GM23338 (cell line): ENCODE results near the gene FAM83C. TPM values are rescaled to one million over a fixed set of nuclear protein-coding genes. Genes with fewer than 3 reads are reported as not detected.

Experiments used
- ATAC-seq: fragments of 200-7000 bp; cut with Tn5 transposase; 3 replicates; pipeline ENCODE4 v1.9.1; 2020
- DNase-seq: peaks from one replicate; pipeline ENCODE4 v3.0.0-alpha.2; 2015; ENCODE audit warnings: low spot score
- H2AFZ ChIP-seq: fragments of 200-600 bp; sonication (generic); 2 replicates; pipeline ENCODE4 v1.8.0; 2016; ENCODE audit warnings: antibody characterized with exemption, mild to moderate bottlenecking, moderate library complexity
- H3F3A ChIP-seq: fragments of 200-600 bp; sonication (generic); replicated peaks from 2 replicates; pipeline ENCODE4 v1.8.0; 2017; ENCODE audit warnings: antibody characterized with exemption, mixed run types, low read depth
- H3K27ac ChIP-seq: fragments of 200-600 bp; sonication (generic); 2 replicates; pipeline ENCODE4 v1.6.1; 2016; ENCODE audit warnings: low read depth
- H3K27me3 ChIP-seq: fragments of 200-600 bp; sonication (generic); 2 replicates; pipeline ENCODE4 v1.8.0; 2016; ENCODE audit warnings: mild to moderate bottlenecking, mixed run types, moderate library complexity; ENCODE audit not compliant: insufficient read depth
- H3K36me3 ChIP-seq: fragments of 200-600 bp; sonication (generic); 2 replicates; pipeline ENCODE4 v1.8.0; 2016; ENCODE audit warnings: mild to moderate bottlenecking; ENCODE audit not compliant: insufficient read depth
- H3K4me1 ChIP-seq: fragments of 200-600 bp; sonication (generic); 2 replicates; pipeline ENCODE4 v1.8.0; 2016; ENCODE audit warnings: mild to moderate bottlenecking, moderate library complexity; ENCODE audit not compliant: insufficient read depth
- H3K4me2 ChIP-seq: fragments of 200-600 bp; sonication (generic); 2 replicates; pipeline ENCODE4 v1.7.1; 2017; ENCODE audit warnings: mixed run types
- H3K4me3 ChIP-seq: fragments of 200-600 bp; sonication (generic); 2 replicates; pipeline ENCODE4 v1.6.1; 2016; ENCODE audit warnings: mixed run types
- H3K79me2 ChIP-seq: fragments of 200-600 bp; sonication (generic); replicated peaks from 2 replicates; pipeline ENCODE4 v1.8.0; 2017; ENCODE audit warnings: mild to moderate bottlenecking; ENCODE audit not compliant: insufficient read depth
- H3K9me2 ChIP-seq: fragments of 200-600 bp; sonication (generic); 2 replicates; pipeline ENCODE4 v1.8.0; 2017; ENCODE audit not compliant: insufficient read depth
- H4K20me1 ChIP-seq: fragments of 200-600 bp; sonication (generic); replicated peaks from 2 replicates; pipeline ENCODE4 v1.8.0; 2017; ENCODE audit warnings: mild to moderate bottlenecking; ENCODE audit not compliant: insufficient read depth
- H3K27ac Mint-ChIP-seq: 2 replicates; pipeline ENCODE4 v1.8.0; 2020; ENCODE audit warnings: inconsistent platforms, mild to moderate bottlenecking, moderate library complexity, mixed read lengths
- H3K27me3 Mint-ChIP-seq: 3 replicates; pipeline ENCODE4 v1.8.0; 2022; ENCODE audit warnings: low read depth, mild to moderate bottlenecking, moderate library complexity, mixed read lengths, inconsistent platforms; ENCODE audit not compliant: insufficient read depth, poor library complexity
- H3K36me3 Mint-ChIP-seq: 3 replicates; pipeline ENCODE4 v1.8.0; 2021; ENCODE audit warnings: low read depth, mild to moderate bottlenecking, inconsistent platforms, moderate library complexity, mixed read lengths
- H3K4me1 Mint-ChIP-seq: 3 replicates; pipeline ENCODE4 v1.8.0; 2020; ENCODE audit warnings: mild to moderate bottlenecking, inconsistent platforms, mixed read lengths
- H3K4me3 Mint-ChIP-seq: 3 replicates; pipeline ENCODE4 v1.8.0; 2021; ENCODE audit warnings: moderate library complexity, mild to moderate bottlenecking, inconsistent platforms, mixed read lengths
- H3K9me3 Mint-ChIP-seq: 3 replicates; pipeline ENCODE4 v1.8.0; 2020; ENCODE audit warnings: moderate library complexity, mild to moderate bottlenecking, inconsistent platforms, mixed read lengths
- CREB1 ChIP-seq: fragments of 250-450 bp; sonication (Bioruptor Pico); IDR thresholded peaks from 2 replicates; pipeline ENCODE4 v1.5.0; 2020; ENCODE audit warnings: low read depth, mild to moderate bottlenecking, moderate library complexity
- EZH2 ChIP-seq: fragments of 200-600 bp; sonication (generic); IDR thresholded peaks from one replicate; pipeline ENCODE4 v1.8.0; 2017; ENCODE audit warnings: antibody characterized with exemption, mild to moderate bottlenecking, low read depth; ENCODE audit not compliant: unreplicated experiment
- NANOG ChIP-seq: IDR thresholded peaks from 2 replicates; pipeline ENCODE4 v1.6.1; 2016; ENCODE audit warnings: antibody characterized with exemption, borderline replicate concordance
- POLR2AphosphoS5 ChIP-seq: IDR thresholded peaks from 2 replicates; pipeline ENCODE4 v1.6.1; 2016; ENCODE audit warnings: antibody characterized with exemption, low read depth
- ZNF114 ChIP-seq: fragments of 250-450 bp; sonication (Bioruptor Pico); IDR thresholded peaks from 2 replicates; pipeline ENCODE4 v1.5.0; 2020; ENCODE audit warnings: mild to moderate bottlenecking, moderate library complexity
- ZNF331 ChIP-seq: fragments of 250-450 bp; sonication (Bioruptor Pico); IDR thresholded peaks from 2 replicates; pipeline ENCODE4 v1.5.0; 2020; ENCODE audit warnings: low read depth, mild to moderate bottlenecking, moderate library complexity
- polyA plus RNA-seq: library from polyadenylated mRNA; unstranded; fragments of >200 nt; fragmentation: Nextera tagmentation; extraction: Ambion mirVana; gene quantifications from 2 replicates; pipeline ENCODE4 v1.2.1, GENCODE V29; 2016
- total RNA-seq: library from RNA; depleted of rRNA; stranded (reverse); fragments of >200 nt; shearing (Covaris generic); gene quantifications from 2 replicates; pipeline ENCODE4 v1.2.3, GENCODE V29; 2014
- TF ChIP-seq, protein P1 (sequence below): IDR thresholded peaks from one replicate; pipeline ENCODE4 v1.6.1; 2018; ENCODE audit warnings: antibody characterized with exemption; ENCODE audit not compliant: unreplicated experiment
- TF ChIP-seq, protein P2 (sequence below): fragments of 250-450 bp; sonication (Bioruptor Pico); IDR thresholded peaks from 2 replicates; pipeline ENCODE4 v1.5.0; 2020; ENCODE audit warnings: mild to moderate bottlenecking, moderate library complexity
- TF ChIP-seq, protein P3 (sequence below), 2 experiments: fragments of 200-600 bp in 1 of 2; sonication (generic) in 1 of 2; conservative IDR thresholded peaks; 2 replicates each; pipeline versions ENCODE4 v1.5.1 to v1.6.1; 2016 to 2017; ENCODE audit warnings: antibody characterized with exemption in 2 of 2, low read depth in 2 of 2, mild to moderate bottlenecking in 2 of 2, moderate library complexity in 1 of 2
- TF ChIP-seq, protein P4 (sequence below): IDR thresholded peaks from 2 replicates; pipeline ENCODE4 v1.6.1; 2016; ENCODE audit warnings: antibody characterized with exemption

The FAM83C gene
- total and polyA plus RNA-seq, 2 experiments from 2014 or later, result 0.10 TPM; not detected in 1

DNA sequence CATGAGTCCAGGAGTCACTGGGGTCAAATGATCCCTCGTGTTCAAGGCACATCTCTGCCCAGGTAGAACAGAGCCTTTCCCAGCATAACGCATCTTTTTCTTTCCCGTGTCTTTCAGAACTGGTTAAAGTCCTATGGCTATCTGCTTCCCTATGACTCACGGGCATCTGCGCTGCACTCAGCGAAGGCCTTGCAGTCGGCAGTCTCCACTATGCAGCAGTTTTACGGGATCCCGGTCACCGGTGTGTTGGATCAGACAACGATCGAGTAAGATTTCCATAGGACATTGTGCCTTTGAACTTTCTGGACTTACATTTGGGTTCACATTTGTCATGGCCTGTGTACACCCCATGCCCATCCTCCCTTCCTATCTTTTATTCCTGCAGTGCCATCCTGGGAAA lies 45.5 kb downstream of the FAM83C start:
- peaks cover 9% of the 10 kb centered on the region for H3K27me3 Mint-ChIP-seq
- ATAC-seq, result no peak
- H3K4me1 Mint-ChIP-seq, result peaks cover 18% of the 10 kb centered on the region
- no peaks in the 10 kb centered on the region for H4K20me1 ChIP-seq
- no peak overlapping the region for H2AFZ ChIP-seq
- no peak overlapping the region for H3K27ac Mint-ChIP-seq
- H3F3A ChIP-seq, result 0 out of 2 replicates have a peak, but pooled peaks cover 5% of the 10 kb centered on the region
- TF ChIP-seq, protein P1, sequence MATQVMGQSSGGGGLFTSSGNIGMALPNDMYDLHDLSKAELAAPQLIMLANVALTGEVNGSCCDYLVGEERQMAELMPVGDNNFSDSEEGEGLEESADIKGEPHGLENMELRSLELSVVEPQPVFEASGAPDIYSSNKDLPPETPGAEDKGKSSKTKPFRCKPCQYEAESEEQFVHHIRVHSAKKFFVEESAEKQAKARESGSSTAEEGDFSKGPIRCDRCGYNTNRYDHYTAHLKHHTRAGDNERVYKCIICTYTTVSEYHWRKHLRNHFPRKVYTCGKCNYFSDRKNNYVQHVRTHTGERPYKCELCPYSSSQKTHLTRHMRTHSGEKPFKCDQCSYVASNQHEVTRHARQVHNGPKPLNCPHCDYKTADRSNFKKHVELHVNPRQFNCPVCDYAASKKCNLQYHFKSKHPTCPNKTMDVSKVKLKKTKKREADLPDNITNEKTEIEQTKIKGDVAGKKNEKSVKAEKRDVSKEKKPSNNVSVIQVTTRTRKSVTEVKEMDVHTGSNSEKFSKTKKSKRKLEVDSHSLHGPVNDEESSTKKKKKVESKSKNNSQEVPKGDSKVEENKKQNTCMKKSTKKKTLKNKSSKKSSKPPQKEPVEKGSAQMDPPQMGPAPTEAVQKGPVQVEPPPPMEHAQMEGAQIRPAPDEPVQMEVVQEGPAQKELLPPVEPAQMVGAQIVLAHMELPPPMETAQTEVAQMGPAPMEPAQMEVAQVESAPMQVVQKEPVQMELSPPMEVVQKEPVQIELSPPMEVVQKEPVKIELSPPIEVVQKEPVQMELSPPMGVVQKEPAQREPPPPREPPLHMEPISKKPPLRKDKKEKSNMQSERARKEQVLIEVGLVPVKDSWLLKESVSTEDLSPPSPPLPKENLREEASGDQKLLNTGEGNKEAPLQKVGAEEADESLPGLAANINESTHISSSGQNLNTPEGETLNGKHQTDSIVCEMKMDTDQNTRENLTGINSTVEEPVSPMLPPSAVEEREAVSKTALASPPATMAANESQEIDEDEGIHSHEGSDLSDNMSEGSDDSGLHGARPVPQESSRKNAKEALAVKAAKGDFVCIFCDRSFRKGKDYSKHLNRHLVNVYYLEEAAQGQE, result no peak
- TF ChIP-seq ZNF114 (CRISPR knock-in tag) (no peak), ZNF331 (CRISPR knock-in tag) (no peak), NANOG (no peak)
- H3K27me3 ChIP-seq, result no peaks in the 10 kb centered on the region
- H3K4me3 Mint-ChIP-seq, result no peak overlapping the region
- no peak for DNase-seq
- H3K36me3 Mint-ChIP-seq, result no peaks in the 10 kb centered on the region
- no peaks in the 10 kb centered on the region for H3K9me3 Mint-ChIP-seq
- no peak overlapping the region for H3K4me2 ChIP-seq
- no peak overlapping the region for H3K27ac ChIP-seq
- no peaks in the 10 kb centered on the region for H3K79me2 ChIP-seq
- no peaks in the 10 kb centered on the region for H3K9me2 ChIP-seq
- H3K4me1 ChIP-seq, result 0 out of 2 replicates have a peak, but pooled peaks cover 7% of the 10 kb centered on the region
- no peaks in the 10 kb centered on the region for H3K36me3 ChIP-seq
- no peak overlapping the region for H3K4me3 ChIP-seq

DNA sequence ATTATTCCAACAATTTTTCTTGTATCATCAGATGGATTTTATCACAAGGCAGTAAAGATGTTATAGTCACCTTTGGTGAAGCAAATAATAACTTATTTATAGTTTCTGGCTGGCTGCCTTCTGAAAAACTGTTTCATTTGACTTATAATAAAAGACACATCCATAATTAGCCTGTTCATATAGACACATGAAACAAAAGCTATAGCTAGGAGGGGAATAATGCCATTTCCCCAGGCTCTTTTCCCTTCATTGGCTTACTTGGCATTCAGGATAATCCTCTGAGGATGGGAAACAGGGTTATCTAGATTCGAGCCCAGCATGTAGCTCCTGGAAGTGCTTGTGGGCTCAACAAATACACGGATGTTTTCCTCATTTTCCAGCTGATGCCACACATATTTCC lies 48.2 kb downstream of the FAM83C start:
- H4K20me1 ChIP-seq, result no peaks in the 10 kb centered on the region
- 0 out of 2 replicates have a peak, but pooled peaks cover 3% of the 10 kb centered on the region for H3F3A ChIP-seq
- ATAC-seq (no peak), DNase-seq (no peak)
- no peak overlapping the region for H3K4me3 Mint-ChIP-seq
- peaks cover 8% of the 10 kb centered on the region for H3K4me1 ChIP-seq
- no peaks in the 10 kb centered on the region for H3K79me2 ChIP-seq
- no peak overlapping the region for H3K4me3 ChIP-seq
- no peak overlapping the region for H2AFZ ChIP-seq
- no peak overlapping the region for H3K27ac Mint-ChIP-seq
- peaks cover 3% of the 10 kb centered on the region for H3K27me3 Mint-ChIP-seq
- H3K36me3 Mint-ChIP-seq, result no peaks in the 10 kb centered on the region
- no peaks in the 10 kb centered on the region for H3K9me3 Mint-ChIP-seq
- H3K27ac ChIP-seq, result no peak overlapping the region
- peaks cover 21% of the 10 kb centered on the region for H3K4me1 Mint-ChIP-seq
- H3K36me3 ChIP-seq, result no peaks in the 10 kb centered on the region
- H3K4me2 ChIP-seq, result no peak overlapping the region
- H3K9me2 ChIP-seq, result no peaks in the 10 kb centered on the region
- no peaks in the 10 kb centered on the region for H3K27me3 ChIP-seq
- TF ChIP-seq, protein P2, sequence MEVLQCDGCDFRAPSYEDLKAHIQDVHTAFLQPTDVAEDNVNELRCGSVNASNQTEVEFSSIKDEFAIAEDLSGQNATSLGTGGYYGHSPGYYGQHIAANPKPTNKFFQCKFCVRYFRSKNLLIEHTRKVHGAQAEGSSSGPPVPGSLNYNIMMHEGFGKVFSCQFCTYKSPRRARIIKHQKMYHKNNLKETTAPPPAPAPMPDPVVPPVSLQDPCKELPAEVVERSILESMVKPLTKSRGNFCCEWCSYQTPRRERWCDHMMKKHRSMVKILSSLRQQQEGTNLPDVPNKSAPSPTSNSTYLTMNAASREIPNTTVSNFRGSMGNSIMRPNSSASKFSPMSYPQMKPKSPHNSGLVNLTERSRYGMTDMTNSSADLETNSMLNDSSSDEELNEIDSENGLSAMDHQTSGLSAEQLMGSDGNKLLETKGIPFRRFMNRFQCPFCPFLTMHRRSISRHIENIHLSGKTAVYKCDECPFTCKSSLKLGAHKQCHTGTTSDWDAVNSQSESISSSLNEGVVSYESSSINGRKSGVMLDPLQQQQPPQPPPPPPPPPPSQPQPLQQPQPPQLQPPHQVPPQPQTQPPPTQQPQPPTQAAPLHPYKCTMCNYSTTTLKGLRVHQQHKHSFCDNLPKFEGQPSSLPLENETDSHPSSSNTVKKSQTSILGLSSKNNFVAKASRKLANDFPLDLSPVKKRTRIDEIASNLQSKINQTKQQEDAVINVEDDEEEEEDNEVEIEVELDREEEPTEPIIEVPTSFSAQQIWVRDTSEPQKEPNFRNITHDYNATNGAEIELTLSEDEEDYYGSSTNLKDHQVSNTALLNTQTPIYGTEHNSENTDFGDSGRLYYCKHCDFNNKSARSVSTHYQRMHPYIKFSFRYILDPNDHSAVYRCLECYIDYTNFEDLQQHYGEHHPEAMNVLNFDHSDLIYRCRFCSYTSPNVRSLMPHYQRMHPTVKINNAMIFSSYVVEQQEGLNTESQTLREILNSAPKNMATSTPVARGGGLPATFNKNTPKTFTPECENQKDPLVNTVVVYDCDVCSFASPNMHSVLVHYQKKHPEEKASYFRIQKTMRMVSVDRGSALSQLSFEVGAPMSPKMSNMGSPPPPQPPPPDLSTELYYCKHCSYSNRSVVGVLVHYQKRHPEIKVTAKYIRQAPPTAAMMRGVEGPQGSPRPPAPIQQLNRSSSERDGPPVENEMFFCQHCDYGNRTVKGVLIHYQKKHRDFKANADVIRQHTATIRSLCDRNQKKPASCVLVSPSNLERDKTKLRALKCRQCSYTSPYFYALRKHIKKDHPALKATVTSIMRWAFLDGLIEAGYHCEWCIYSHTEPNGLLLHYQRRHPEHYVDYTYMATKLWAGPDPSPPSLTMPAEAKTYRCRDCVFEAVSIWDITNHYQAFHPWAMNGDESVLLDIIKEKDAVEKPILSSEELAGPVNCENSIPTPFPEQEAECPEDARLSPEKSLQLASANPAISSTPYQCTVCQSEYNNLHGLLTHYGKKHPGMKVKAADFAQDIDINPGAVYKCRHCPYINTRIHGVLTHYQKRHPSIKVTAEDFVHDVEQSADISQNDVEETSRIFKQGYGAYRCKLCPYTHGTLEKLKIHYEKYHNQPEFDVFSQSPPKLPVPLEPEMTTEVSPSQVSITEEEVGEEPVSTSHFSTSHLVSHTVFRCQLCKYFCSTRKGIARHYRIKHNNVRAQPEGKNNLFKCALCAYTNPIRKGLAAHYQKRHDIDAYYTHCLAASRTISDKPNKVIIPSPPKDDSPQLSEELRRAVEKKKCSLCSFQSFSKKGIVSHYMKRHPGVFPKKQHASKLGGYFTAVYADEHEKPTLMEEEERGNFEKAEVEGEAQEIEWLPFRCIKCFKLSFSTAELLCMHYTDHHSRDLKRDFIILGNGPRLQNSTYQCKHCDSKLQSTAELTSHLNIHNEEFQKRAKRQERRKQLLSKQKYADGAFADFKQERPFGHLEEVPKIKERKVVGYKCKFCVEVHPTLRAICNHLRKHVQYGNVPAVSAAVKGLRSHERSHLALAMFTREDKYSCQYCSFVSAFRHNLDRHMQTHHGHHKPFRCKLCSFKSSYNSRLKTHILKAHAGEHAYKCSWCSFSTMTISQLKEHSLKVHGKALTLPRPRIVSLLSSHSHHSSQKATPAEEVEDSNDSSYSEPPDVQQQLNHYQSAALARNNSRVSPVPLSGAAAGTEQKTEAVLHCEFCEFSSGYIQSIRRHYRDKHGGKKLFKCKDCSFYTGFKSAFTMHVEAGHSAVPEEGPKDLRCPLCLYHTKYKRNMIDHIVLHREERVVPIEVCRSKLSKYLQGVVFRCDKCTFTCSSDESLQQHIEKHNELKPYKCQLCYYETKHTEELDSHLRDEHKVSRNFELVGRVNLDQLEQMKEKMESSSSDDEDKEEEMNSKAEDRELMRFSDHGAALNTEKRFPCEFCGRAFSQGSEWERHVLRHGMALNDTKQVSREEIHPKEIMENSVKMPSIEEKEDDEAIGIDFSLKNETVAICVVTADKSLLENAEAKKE (CRISPR knock-in tag), result no peak
- TF ChIP-seq, protein P3, sequence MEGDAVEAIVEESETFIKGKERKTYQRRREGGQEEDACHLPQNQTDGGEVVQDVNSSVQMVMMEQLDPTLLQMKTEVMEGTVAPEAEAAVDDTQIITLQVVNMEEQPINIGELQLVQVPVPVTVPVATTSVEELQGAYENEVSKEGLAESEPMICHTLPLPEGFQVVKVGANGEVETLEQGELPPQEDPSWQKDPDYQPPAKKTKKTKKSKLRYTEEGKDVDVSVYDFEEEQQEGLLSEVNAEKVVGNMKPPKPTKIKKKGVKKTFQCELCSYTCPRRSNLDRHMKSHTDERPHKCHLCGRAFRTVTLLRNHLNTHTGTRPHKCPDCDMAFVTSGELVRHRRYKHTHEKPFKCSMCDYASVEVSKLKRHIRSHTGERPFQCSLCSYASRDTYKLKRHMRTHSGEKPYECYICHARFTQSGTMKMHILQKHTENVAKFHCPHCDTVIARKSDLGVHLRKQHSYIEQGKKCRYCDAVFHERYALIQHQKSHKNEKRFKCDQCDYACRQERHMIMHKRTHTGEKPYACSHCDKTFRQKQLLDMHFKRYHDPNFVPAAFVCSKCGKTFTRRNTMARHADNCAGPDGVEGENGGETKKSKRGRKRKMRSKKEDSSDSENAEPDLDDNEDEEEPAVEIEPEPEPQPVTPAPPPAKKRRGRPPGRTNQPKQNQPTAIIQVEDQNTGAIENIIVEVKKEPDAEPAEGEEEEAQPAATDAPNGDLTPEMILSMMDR (conservative IDR thresholded peaks at IDR 0.05; ENCODE audit: low read depth in 2 of 2), result no peak
- TF ChIP-seq CREB1 (CRISPR knock-in tag) (no peak), NANOG (no peak), EZH2 (no peak), POLR2AphosphoS5 (no peak)
- TF ChIP-seq, protein P4, sequence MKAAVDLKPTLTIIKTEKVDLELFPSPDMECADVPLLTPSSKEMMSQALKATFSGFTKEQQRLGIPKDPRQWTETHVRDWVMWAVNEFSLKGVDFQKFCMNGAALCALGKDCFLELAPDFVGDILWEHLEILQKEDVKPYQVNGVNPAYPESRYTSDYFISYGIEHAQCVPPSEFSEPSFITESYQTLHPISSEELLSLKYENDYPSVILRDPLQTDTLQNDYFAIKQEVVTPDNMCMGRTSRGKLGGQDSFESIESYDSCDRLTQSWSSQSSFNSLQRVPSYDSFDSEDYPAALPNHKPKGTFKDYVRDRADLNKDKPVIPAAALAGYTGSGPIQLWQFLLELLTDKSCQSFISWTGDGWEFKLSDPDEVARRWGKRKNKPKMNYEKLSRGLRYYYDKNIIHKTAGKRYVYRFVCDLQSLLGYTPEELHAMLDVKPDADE, result no peak
